Endothelial cell (in vitro differentiated cells): Measurements from ENCODE around the gene COTL1. TPM values are rescaled to one million over a fixed set of nuclear protein-coding genes. Genes with fewer than 3 reads are reported as not detected.

Source experiments
- DNase-seq: peaks from one replicate; pipeline ENCODE4 v3.0.0; 2021; ENCODE audit warnings: low spot score
- H3K27ac Mint-ChIP-seq: one replicate; pipeline ENCODE4 v1.8.0; 2021; ENCODE audit warnings: mixed read lengths, inconsistent platforms; ENCODE audit not compliant: unreplicated experiment
- H3K27me3 Mint-ChIP-seq: one replicate; pipeline ENCODE4 v1.8.0; 2021; ENCODE audit warnings: mild to moderate bottlenecking, moderate library complexity, mixed read lengths, inconsistent platforms; ENCODE audit not compliant: unreplicated experiment
- H3K36me3 Mint-ChIP-seq: one replicate; pipeline ENCODE4 v1.8.0; 2021; ENCODE audit warnings: mild to moderate bottlenecking, low read depth, mixed read lengths, inconsistent platforms; ENCODE audit not compliant: unreplicated experiment
- H3K4me1 Mint-ChIP-seq: one replicate; pipeline ENCODE4 v1.8.0; 2021; ENCODE audit warnings: mild to moderate bottlenecking, mixed read lengths, inconsistent platforms; ENCODE audit not compliant: unreplicated experiment
- H3K4me3 Mint-ChIP-seq: one replicate; pipeline ENCODE4 v1.8.0; 2021; ENCODE audit warnings: mild to moderate bottlenecking, mixed read lengths, inconsistent platforms; ENCODE audit not compliant: unreplicated experiment
- H3K9me3 Mint-ChIP-seq: one replicate; pipeline ENCODE4 v1.8.0; 2021; ENCODE audit warnings: mixed read lengths, inconsistent platforms; ENCODE audit not compliant: unreplicated experiment
- long read RNA-seq: library from polyadenylated mRNA; unstranded; transcript quantifications from one replicate; pipeline ENCODE4 v2.0.0, GENCODE V29; 2020; ENCODE audit not compliant: unreplicated experiment
- total RNA-seq: library from RNA; stranded (reverse); fragmentation: NEBNext Ultra II Directional; extraction: Animal tissue kit (Norgen Biotek cat#: 25700); gene quantifications from one replicate; pipeline ENCODE4 v1.2.1, GENCODE V29; 2021; ENCODE audit not compliant: unreplicated experiment
- TF ChIP-seq, protein P1 (sequence below): fragments of 200-600 bp; sonication (generic); IDR thresholded peaks from one replicate; pipeline ENCODE4 v1.5.0; 2021; ENCODE audit warnings: antibody characterized with exemption; ENCODE audit not compliant: unreplicated experiment

Gene COTL1, protein sequence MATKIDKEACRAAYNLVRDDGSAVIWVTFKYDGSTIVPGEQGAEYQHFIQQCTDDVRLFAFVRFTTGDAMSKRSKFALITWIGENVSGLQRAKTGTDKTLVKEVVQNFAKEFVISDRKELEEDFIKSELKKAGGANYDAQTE
- total RNA-seq, result 87.3 TPM
- long read RNA-seq, transcript COTL1-201 (4 exons, 1,843 nt), result major isoform, 223 of 236 reads
- long read RNA-seq, partial matches to known transcripts, result 9 of 236 reads
- long read RNA-seq, other reads (novel, unspliced or antisense), result 4 of 236 reads

DNA sequence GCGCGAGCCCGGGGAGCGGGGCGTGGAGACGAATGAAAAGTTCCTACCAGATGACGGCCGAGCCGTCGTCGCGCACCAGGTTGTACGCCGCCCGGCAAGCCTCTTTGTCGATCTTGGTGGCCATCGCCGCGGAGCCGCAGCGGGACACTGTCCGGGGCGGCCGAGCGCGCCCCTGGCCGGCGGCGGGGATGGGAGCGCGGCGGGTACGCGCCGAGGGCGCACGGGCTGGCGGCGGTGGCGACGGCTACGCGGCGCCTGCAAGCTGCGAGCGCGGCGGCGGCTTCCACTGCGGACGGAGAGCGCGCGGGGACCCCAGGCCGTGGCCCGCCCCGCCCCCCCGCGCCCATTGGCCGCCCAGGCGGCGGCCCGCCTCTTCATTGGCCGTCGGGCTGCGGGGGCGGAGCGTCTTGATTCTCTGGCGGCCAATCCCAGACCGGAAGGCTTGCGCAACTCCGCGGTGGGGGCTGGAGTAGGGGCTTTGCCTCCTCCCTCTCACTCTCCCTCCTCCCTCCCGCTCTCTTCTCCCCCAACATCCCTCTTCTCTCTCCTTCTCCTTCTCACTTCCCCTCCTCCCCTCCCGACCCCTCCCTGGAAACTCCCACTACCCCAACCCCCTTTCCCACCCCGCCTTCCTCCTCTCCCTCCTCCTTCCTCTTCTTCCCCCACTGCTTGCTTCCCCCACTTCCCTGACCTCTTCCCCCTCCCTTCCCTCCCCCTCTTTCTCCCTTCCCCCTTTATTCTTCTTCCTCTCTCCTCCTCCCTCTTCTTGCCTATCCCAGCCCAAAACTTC, at the start of gene COTL1:
TSS of gene COTL1 (minus strand) at position 288 of the 790 bp plus-strand sequence. CDS start at position 124, 164 bp downstream.
- TF ChIP-seq, protein P1, sequence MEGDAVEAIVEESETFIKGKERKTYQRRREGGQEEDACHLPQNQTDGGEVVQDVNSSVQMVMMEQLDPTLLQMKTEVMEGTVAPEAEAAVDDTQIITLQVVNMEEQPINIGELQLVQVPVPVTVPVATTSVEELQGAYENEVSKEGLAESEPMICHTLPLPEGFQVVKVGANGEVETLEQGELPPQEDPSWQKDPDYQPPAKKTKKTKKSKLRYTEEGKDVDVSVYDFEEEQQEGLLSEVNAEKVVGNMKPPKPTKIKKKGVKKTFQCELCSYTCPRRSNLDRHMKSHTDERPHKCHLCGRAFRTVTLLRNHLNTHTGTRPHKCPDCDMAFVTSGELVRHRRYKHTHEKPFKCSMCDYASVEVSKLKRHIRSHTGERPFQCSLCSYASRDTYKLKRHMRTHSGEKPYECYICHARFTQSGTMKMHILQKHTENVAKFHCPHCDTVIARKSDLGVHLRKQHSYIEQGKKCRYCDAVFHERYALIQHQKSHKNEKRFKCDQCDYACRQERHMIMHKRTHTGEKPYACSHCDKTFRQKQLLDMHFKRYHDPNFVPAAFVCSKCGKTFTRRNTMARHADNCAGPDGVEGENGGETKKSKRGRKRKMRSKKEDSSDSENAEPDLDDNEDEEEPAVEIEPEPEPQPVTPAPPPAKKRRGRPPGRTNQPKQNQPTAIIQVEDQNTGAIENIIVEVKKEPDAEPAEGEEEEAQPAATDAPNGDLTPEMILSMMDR, result no peak
- Mint-ChIP-seq H3K36me3 (peaks cover 12% of the 10 kb centered on the region), H3K27ac (peak within 1 kb of the TSS; percentile 72), H3K9me3 (no peaks in the 10 kb centered on the region), H3K4me3 (peak within 1 kb of the TSS; percentile 93), H3K4me1 (peaks cover 26% of the 10 kb centered on the region), H3K27me3 (peaks cover 15% of the 10 kb centered on the region)
- DNase-seq, result peak; percentile 90

DNA sequence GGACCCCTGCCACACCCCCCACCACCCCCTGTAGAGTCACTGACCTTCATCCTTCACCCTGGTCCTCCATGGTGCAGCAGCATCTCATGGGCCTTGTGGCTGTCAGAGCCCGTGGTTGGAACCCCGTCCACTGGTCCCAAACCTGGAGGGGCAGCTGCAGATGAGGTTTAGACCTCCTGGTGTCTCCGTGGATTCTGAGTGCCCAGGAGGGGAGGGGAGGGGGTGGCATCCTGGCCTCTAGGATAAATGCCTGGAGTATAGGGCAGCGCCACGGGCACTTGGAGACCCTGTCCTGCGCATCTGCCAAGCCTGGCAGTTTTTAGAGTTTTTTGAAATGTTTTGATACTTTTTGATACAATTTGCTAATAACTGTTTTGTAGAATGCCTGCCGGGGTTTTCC, 48.0 kb upstream of the COTL1 start:
- no peak for DNase-seq
- H3K4me3 Mint-ChIP-seq, result no peak overlapping the region
- H3K4me1 Mint-ChIP-seq, result peaks cover 2% of the 10 kb centered on the region
- TF ChIP-seq, protein P1, result no peak
- H3K27ac Mint-ChIP-seq, result no peak overlapping the region
- peaks cover 2% of the 10 kb centered on the region for H3K27me3 Mint-ChIP-seq
- H3K36me3 Mint-ChIP-seq, result peaks cover 18% of the 10 kb centered on the region
- H3K9me3 Mint-ChIP-seq, result no peaks in the 10 kb centered on the region

DNA sequence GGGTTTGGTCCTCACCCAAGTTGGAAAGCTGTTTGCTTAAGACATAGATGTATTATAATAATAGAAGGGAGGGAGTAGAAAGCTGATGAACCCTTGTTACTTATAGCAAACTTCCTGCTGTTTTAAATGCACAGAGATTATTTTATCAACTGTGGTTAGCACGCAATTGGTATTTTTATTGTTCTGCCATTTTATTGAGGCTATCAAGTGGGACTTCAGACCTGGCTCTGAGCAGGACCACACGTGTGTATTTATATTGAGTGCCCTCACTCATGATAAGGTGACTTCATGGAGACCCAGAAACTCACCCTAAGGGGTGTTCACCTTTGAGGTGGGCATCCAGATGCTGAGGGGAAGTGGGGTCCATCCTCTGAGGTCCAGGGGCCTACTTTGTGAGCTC, 47.5 kb upstream of the COTL1 start:
- TF ChIP-seq, protein P1, result no peak
- peaks cover 3% of the 10 kb centered on the region for H3K27me3 Mint-ChIP-seq
- peaks cover 2% of the 10 kb centered on the region for H3K4me1 Mint-ChIP-seq
- no peak for DNase-seq
- no peak overlapping the region for H3K27ac Mint-ChIP-seq
- H3K9me3 Mint-ChIP-seq, result no peaks in the 10 kb centered on the region
- H3K4me3 Mint-ChIP-seq, result no peak overlapping the region
- H3K36me3 Mint-ChIP-seq, result peaks cover 18% of the 10 kb centered on the region

DNA sequence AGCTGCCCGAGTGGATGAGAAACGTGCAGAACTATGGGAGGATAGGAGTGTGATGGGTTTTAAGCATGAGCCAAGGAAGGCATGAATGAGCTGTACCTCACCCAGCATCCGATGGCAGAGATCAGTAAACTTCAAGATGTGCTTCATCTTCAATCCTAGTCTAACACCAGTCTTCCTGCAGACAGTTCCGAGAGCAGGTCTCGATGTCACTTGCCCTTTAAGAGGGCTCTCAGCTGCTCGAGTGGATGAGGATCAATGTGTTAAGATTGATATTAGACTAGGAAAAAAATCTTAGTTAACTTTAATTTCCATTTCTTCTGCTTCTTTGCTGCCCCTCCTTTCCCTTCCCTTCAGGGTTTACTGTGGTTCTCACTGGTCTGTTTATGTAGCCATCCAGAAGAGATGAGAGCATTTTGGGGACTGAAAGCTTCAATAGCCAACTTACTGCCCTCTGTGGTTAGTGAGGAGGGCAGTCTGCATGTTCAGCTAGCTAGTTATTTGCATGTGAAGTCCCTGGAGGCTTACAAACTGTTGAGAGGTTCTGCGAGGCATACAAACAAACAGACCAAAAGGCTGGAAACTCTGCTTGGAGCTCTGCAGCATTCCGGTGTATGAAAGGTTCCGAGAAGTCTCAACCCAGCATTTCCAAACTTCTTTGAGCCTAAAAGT, 45.7 kb upstream of the COTL1 start:
- Mint-ChIP-seq H3K27me3 (peaks cover 5% of the 10 kb centered on the region), H3K36me3 (peaks cover 25% of the 10 kb centered on the region), H3K27ac (no peak overlapping the region), H3K9me3 (no peaks in the 10 kb centered on the region), H3K4me3 (no peak overlapping the region), H3K4me1 (peaks cover 4% of the 10 kb centered on the region)
- TF ChIP-seq, protein P1, result no peak
- DNase-seq, result no peak
